ENCODE measurements around the gene TGIF2. TPM values are rescaled to one million over a fixed set of nuclear protein-coding genes. Genes with fewer than 3 reads are reported as not detected.

TGIF2 gene
- total and polyA plus RNA-seq, 2 of the 4 experiments (the other 2 are of a cell fraction), result 9.7 to 12.7 TPM

- no CpG with 5 or more reads among the region's 23 CpGs for WGBS, 2 experiments (ENCODE audit: extremely low coverage in 2 of 2, insufficient read length in 1 of 2)
- no peak overlapping the region for H2BK5ac ChIP-seq (ENCODE audit: low read depth, low read length, poor library complexity, severe bottlenecking)
- no peak overlapping the region for H3K4ac ChIP-seq (ENCODE audit: low read depth, low read length)
- peak overlapping the region; percentile 21; the same call in 1 of the 2 replicates for H2AK5ac ChIP-seq (ENCODE audit: low read depth, low read length)
- no peak overlapping the region for H3K9ac ChIP-seq (ENCODE audit: low read depth, low read length)
- H4K5ac ChIP-seq (ENCODE audit: low read depth, low read length), result no peak overlapping the region
- no peak overlapping the region for H3K14ac ChIP-seq (replicated peaks; ENCODE audit: low read depth, low read length)
- H3K4me2 ChIP-seq (ENCODE audit: low read depth, low read length), result no peak overlapping the region
- H3K18ac ChIP-seq (ENCODE audit: low read depth, low read length), result no peak overlapping the region
- H3K27ac ChIP-seq (ENCODE audit: insufficient read depth, low read length), result no peak overlapping the region
- peaks cover 73% of the 10 kb centered on the region for H4K20me1 ChIP-seq (ENCODE audit: insufficient read depth, low read length)
- H2AFZ ChIP-seq (replicated peaks; ENCODE audit: low read length, poor library complexity), result no peak overlapping the region
- H4K8ac ChIP-seq (ENCODE audit: low read depth in 2 of 2, low read length in 2 of 2), result no peak overlapping the region
- DNase-seq (no peak), ATAC-seq (ENCODE audit: low read depth) (no peak)
- H2BK15ac ChIP-seq (ENCODE audit: low read depth, low read length), result no peak overlapping the region
- CTCF ChIA-PET, result no interaction called here
- H2BK20ac ChIP-seq (ENCODE audit: low read depth, low read length), result no peak overlapping the region
- POLR2A ChIA-PET (ENCODE audit: unreplicated experiment), result interaction anchor here (0.7 kb wide), 1 partner anchor 139 kb away, joined by 8 read pairs; no protein-coding TSS in a partner anchor
- no peak overlapping the region for H2BK120ac ChIP-seq (ENCODE audit: low read depth, low read length)
- H3K79me1 ChIP-seq (ENCODE audit: low read depth in 1 of 2, low read length in 2 of 2), result peaks cover 13 to 65% of the 10 kb centered on the region in 2 experiments; a peak in 3 of 4 replicates
- peaks cover 46% of the 10 kb centered on the region for H3K36me3 ChIP-seq (ENCODE audit: control insufficient read depth, insufficient read depth, low read length)
- H2AK9ac ChIP-seq (replicated peaks; ENCODE audit: low read depth, low read length, poor library complexity), result peak overlapping the region; percentile 81
- TF ChIP-seq RCOR1 (IDR thresholded peaks at IDR 0.05; ENCODE audit: insufficient replicate concordance, low read length), result no peak
- TF ChIP-seq SMC3 (IDR thresholded peaks at IDR 0.05; ENCODE audit: low read depth, low read length), result no peak
- TF ChIP-seq FOS (IDR thresholded peaks at IDR 0.05; ENCODE audit: low read depth, low read length), result no peak
- TF ChIP-seq BHLHE40 (IDR thresholded peaks at IDR 0.05; ENCODE audit: low read depth, low read length), result no peak
- TF ChIP-seq MXI1 (IDR thresholded peaks at IDR 0.05; ENCODE audit: borderline replicate concordance, low read depth, low read length), result no peak
- TF ChIP-seq, protein P1, sequence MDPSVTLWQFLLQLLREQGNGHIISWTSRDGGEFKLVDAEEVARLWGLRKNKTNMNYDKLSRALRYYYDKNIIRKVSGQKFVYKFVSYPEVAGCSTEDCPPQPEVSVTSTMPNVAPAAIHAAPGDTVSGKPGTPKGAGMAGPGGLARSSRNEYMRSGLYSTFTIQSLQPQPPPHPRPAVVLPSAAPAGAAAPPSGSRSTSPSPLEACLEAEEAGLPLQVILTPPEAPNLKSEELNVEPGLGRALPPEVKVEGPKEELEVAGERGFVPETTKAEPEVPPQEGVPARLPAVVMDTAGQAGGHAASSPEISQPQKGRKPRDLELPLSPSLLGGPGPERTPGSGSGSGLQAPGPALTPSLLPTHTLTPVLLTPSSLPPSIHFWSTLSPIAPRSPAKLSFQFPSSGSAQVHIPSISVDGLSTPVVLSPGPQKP (IDR thresholded peaks at IDR 0.05; ENCODE audit: borderline replicate concordance, low read depth, low read length), result no peak
- no peak for TF ChIP-seq CEBPB (IDR thresholded peaks at IDR 0.05; ENCODE audit: low read depth, low read length)
- TF ChIP-seq NFE2L2 (IDR thresholded peaks at IDR 0.05; ENCODE audit: low read depth, low read length), result no peak
- TF ChIP-seq RAD21 (IDR thresholded peaks at IDR 0.05; ENCODE audit: low read length), result no peak
- no peak for TF ChIP-seq MAZ (IDR thresholded peaks at IDR 0.05; ENCODE audit: borderline replicate concordance, low read depth, low read length)
- H3K4me3 ChIP-seq (ENCODE audit: insufficient read depth, low read depth, low read length), result no peak overlapping the region
- no peaks in the 10 kb centered on the region for H3K9me3 ChIP-seq (ENCODE audit: control insufficient read depth, insufficient read depth, low read length)
- no peak overlapping the region for H4K91ac ChIP-seq (ENCODE audit: insufficient read depth, low read depth, low read length)
- H3K4me1 ChIP-seq (ENCODE audit: control insufficient read depth, insufficient read depth, low read length), result peaks cover 8% of the 10 kb centered on the region
- in situ Hi-C loops (cut with MboI; ENCODE audit: low sequenced_read_pairs), result no loop called here
- no peak overlapping the region for H3K23ac ChIP-seq (ENCODE audit: low read depth, low read length)
- peaks cover 13% of the 10 kb centered on the region for H3K9me1 ChIP-seq (ENCODE audit: insufficient read depth, low read length)
- no peak overlapping the region for H3K56ac ChIP-seq (ENCODE audit: extremely low read depth, insufficient read depth, low read length)
- intact Hi-C loops (cut with micrococcal nuclease), result no loop called here
- dilution Hi-C loops (cut with HindIII; ENCODE audit: low sequenced_read_pairs, unreplicated experiment), result no loop called here
- H3K27me3 ChIP-seq (ENCODE audit: control insufficient read depth, insufficient read depth, low read length), result no peaks in the 10 kb centered on the region
- BruUV-seq (replicated peaks), result TSS peak; percentile 90
Measured at GRCh38 chr20:36548704-36549627, 24.4 kb upstream of the TGIF2 start.

Data from IMR-90 (cell line).